B cell (primary cell): Measurements from ENCODE around the gene EMX2. TPM values are rescaled to one million over a fixed set of nuclear protein-coding genes. Genes with fewer than 3 reads are reported as not detected.

Source experiments
- ATAC-seq: fragments of 200-7000 bp; cut with Tn5 transposase; one replicate; pipeline ENCODE4 v1.10.0; 2021; ENCODE audit warnings: low read depth, mild to moderate bottlenecking, moderate number of reproducible peaks, moderate library complexity
- CTCF ChIA-PET: fragments of 350-600 bp; sonication (Branson Sonifier 250); formaldehyde crosslinking; loops from one replicate; lab custom pipeline; 2021; ENCODE audit warnings: antibody characterized with exemption, inconsistent platforms; lab: Charles Lee
- POLR2A ChIA-PET: fragments of 350-600 bp; sonication (Branson Sonifier 250); formaldehyde crosslinking; loops from one replicate; lab custom pipeline; 2021; ENCODE audit warnings: antibody characterized with exemption; lab: Charles Lee
- DNase-seq: peaks from one replicate; pipeline ENCODE4 v3.0.0; 2013
- H2AFZ ChIP-seq: 2 replicates; pipeline ENCODE4 v1.6.1; 2012; ENCODE audit warnings: mild to moderate bottlenecking, low read depth, low read length; ENCODE audit not compliant: insufficient read depth, poor library complexity, severe bottlenecking
- H3K27ac ChIP-seq, 2 donors: 1 replicate in 1 of 2; 2 replicates in 1 of 2; pipeline ENCODE4 v1.5.1; 2012 to 2013; ENCODE audit warnings: low read length in 2 of 2, mild to moderate bottlenecking in 2 of 2, moderate library complexity in 1 of 2
- H3K27me3 ChIP-seq, 4 experiments: fragments of 200-600 bp in 1 of 4; sonication (generic) in 1 of 4; replicated peaks in 1 of 4; 1 replicate in 2 of 4; 2 replicates in 2 of 4; pipeline versions ENCODE4 v1.6.1 to v1.7.0; 2013 to 2016; ENCODE audit warnings: low read length in 3 of 4, mild to moderate bottlenecking in 2 of 4, mixed read lengths in 1 of 4, moderate library complexity in 1 of 4; ENCODE audit not compliant: insufficient read depth in 4 of 4, control insufficient read depth in 3 of 4; ENCODE audit errors: control extremely low read depth in 1 of 4
- H3K36me3 ChIP-seq, 2 experiments: replicated peaks in 1 of 2; 1 replicate in 1 of 2; 2 replicates in 1 of 2; pipeline versions ENCODE4 v1.6.1 to v1.7.1; 2013; ENCODE audit warnings: low read length in 1 of 2; ENCODE audit not compliant: insufficient read depth in 2 of 2, control insufficient read depth in 1 of 2; ENCODE audit errors: control extremely low read depth in 1 of 2, extremely low read depth in 1 of 2
- H3K4me1 ChIP-seq, 2 donors: fragments of 200-600 bp in 1 of 2; sonication (generic) in 1 of 2; 1 replicate in 1 of 2; 2 replicates in 1 of 2; pipeline versions ENCODE4 v1.5.1 to v1.6.1; 2013 to 2017; ENCODE audit warnings: low read length in 2 of 2; ENCODE audit not compliant: control insufficient read depth in 2 of 2, insufficient read depth in 2 of 2
- H3K4me2 ChIP-seq: replicated peaks from 2 replicates; pipeline ENCODE3; 2012; ENCODE audit warnings: mild to moderate bottlenecking, low read depth, low read length; ENCODE audit not compliant: poor library complexity, severe bottlenecking
- H3K4me3 ChIP-seq, 5 experiments: fragments of 200-600 bp in 1 of 5; sonication (generic) in 1 of 5; 1 replicate in 3 of 5; 2 replicates in 2 of 5; pipeline versions ENCODE4 v1.5.1 to v1.7.0; 2011 to 2016; ENCODE audit warnings: low read length in 4 of 5, mild to moderate bottlenecking in 4 of 5, low read depth in 2 of 5, control low read depth in 1 of 5, moderate library complexity in 1 of 5; ENCODE audit not compliant: insufficient read depth in 1 of 5; ENCODE audit errors: control extremely low read depth in 1 of 5, extremely low read depth in 1 of 5
- H3K79me2 ChIP-seq: fragments of 200-600 bp; sonication (generic); one replicate; pipeline ENCODE4 v1.6.0; 2016; ENCODE audit warnings: low read length; ENCODE audit not compliant: control insufficient read depth, insufficient read depth
- H3K9ac ChIP-seq: fragments of 200-600 bp; sonication (generic); 2 replicates; pipeline ENCODE4 v1.6.1; 2017; ENCODE audit warnings: mild to moderate bottlenecking, low read length, moderate library complexity
- H3K9me3 ChIP-seq, 3 donors: one replicate each; pipeline versions ENCODE4 v1.6.1 to v1.7.1; 2013; ENCODE audit warnings: low read length in 2 of 3; ENCODE audit not compliant: control insufficient read depth in 2 of 3, insufficient read depth in 1 of 3; ENCODE audit errors: control extremely low read depth in 1 of 3
- H4K20me1 ChIP-seq: 2 replicates; pipeline ENCODE4 v1.6.0; 2012; ENCODE audit warnings: mild to moderate bottlenecking, low read length; ENCODE audit not compliant: insufficient read depth, control insufficient read depth, poor library complexity, severe bottlenecking
- H3K27ac Mint-ChIP-seq: one replicate; pipeline ENCODE4 v1.8.0; 2021; ENCODE audit warnings: mixed read lengths
- H3K27me3 Mint-ChIP-seq: one replicate; pipeline ENCODE4 v1.8.0; 2021; ENCODE audit warnings: mixed read lengths
- H3K4me1 Mint-ChIP-seq: one replicate; pipeline ENCODE4 v1.8.0; 2021; ENCODE audit warnings: mixed read lengths
- H3K4me3 Mint-ChIP-seq: one replicate; pipeline ENCODE4 v1.8.0; 2021; ENCODE audit warnings: mixed read lengths
- H3K9me3 Mint-ChIP-seq: one replicate; pipeline ENCODE4 v1.8.0; 2022; ENCODE audit warnings: mixed read lengths; ENCODE audit not compliant: insufficient read depth
- CTCF ChIP-seq: fragments of 200-600 bp; IDR thresholded peaks from one replicate; pipeline ENCODE4 v1.8.0; 2022; ENCODE audit warnings: antibody characterized with exemption, mild to moderate bottlenecking
- EZH2 ChIP-seq: IDR thresholded peaks from 2 replicates; pipeline ENCODE4 v1.6.1; 2012; ENCODE audit warnings: borderline replicate concordance, low read depth, mild to moderate bottlenecking, moderate library complexity, low read length; ENCODE audit not compliant: insufficient read depth, poor library complexity, severe bottlenecking
- WGBS: methylation state at CpG from one replicate; pipeline ENCODE4 v1.1.5; 2013; ENCODE audit warnings: missing lambda C conversion rate; ENCODE audit not compliant: insufficient coverage; 5-methylcytosine and 5-hydroxymethylcytosine counted together
- intact Hi-C: fragments of 100-400 bp; cut with micrococcal nuclease; formaldehyde crosslinking; loops from one replicate; pipeline ENCODE4 v1.10.0; 2022
- polyA plus RNA-seq: library from polyadenylated mRNA; depleted of rRNA; stranded (reverse); fragments of >200 nt; gene quantifications from 2 replicates; pipeline ENCODE4 v1.2.3, GENCODE V29; 2012
- total RNA-seq, 2 donors: library from RNA; stranded (reverse); fragments of 120-200 nt in 1 of 2; gene quantifications; 1 replicate in 1 of 2; 2 replicates in 1 of 2; pipeline versions ENCODE4 v1.2.3 to v1.2.4, GENCODE V29; 2013 to 2022

EMX2 gene
- total and polyA plus RNA-seq, 2 donors (not counting 1 experiment from before 2014, with no cell fraction given), result not detected

GRCh38 chr10:117553815-117554172, 11.2 kb downstream of the EMX2 start:
- Mint-ChIP-seq H3K27ac (no peak overlapping the region), H3K4me1 (no peaks in the 10 kb centered on the region), H3K27me3 (peaks cover 70% of the 10 kb centered on the region), H3K9me3 (no peaks in the 10 kb centered on the region), H3K4me3 (no peak overlapping the region)
- no peak overlapping the region for H3K27ac ChIP-seq
- H3K9ac ChIP-seq, result no peak overlapping the region
- H3K4me1 ChIP-seq, result no peaks in the 10 kb centered on the region
- 18% methylated on average over 16 of the region's 19 CpGs for WGBS
- no peaks in the 10 kb centered on the region for H4K20me1 ChIP-seq
- no peak overlapping the region for H2AFZ ChIP-seq
- no peak for DNase-seq
- no peak for ATAC-seq
- CTCF ChIA-PET, result no interaction called here
- no peak overlapping the region for H3K4me2 ChIP-seq
- POLR2A ChIA-PET, result no interaction called here
- intact Hi-C loops, result no loop called here
- no peak overlapping the region for H3K4me3 ChIP-seq
- no peaks in the 10 kb centered on the region for H3K36me3 ChIP-seq
- TF ChIP-seq CTCF (no peak), EZH2 (no peak)
- H3K27me3 ChIP-seq, result peaks cover 0 to 66% (median 24%) of the 10 kb centered on the region in 4 experiments
- H3K79me2 ChIP-seq, result no peaks in the 10 kb centered on the region
- H3K9me3 ChIP-seq, result peaks cover 0 to 3% (median 0%) of the 10 kb centered on the region in 3 donors

GRCh38 chr10:117554241-117554814, 11.8 kb downstream of the EMX2 start:
- no peak overlapping the region for H3K27ac Mint-ChIP-seq
- no peaks in the 10 kb centered on the region for H3K36me3 ChIP-seq
- no peak for ATAC-seq
- H3K4me1 ChIP-seq, result no peaks in the 10 kb centered on the region
- H4K20me1 ChIP-seq, result no peaks in the 10 kb centered on the region
- no peak overlapping the region for H3K4me2 ChIP-seq
- POLR2A ChIA-PET, result no interaction called here
- H3K79me2 ChIP-seq, result no peaks in the 10 kb centered on the region
- 25% methylated on average over 11 of the region's 14 CpGs for WGBS
- no peak overlapping the region for H3K9ac ChIP-seq
- CTCF ChIA-PET, result no interaction called here
- H3K4me3 ChIP-seq, result no peak overlapping the region
- no peak overlapping the region for H3K4me3 Mint-ChIP-seq
- no peak overlapping the region for H3K27ac ChIP-seq
- TF ChIP-seq CTCF (no peak), EZH2 (no peak)
- H2AFZ ChIP-seq, result no peak overlapping the region
- H3K27me3 Mint-ChIP-seq, result peaks cover 65% of the 10 kb centered on the region
- H3K4me1 Mint-ChIP-seq, result no peaks in the 10 kb centered on the region
- H3K27me3 ChIP-seq, result peaks cover 0 to 67% (median 22%) of the 10 kb centered on the region in 4 experiments
- DNase-seq, result no peak
- intact Hi-C loops, result no loop called here
- H3K9me3 ChIP-seq, result peaks cover 0 to 3% (median 0%) of the 10 kb centered on the region in 3 donors
- no peaks in the 10 kb centered on the region for H3K9me3 Mint-ChIP-seq
